Activated B cell treated with CpG ODN at 0.5 μM for 24 hours (primary cell): ENCODE measurements around the gene MAML3. TPM values are rescaled to one million over a fixed set of nuclear protein-coding genes. Genes with fewer than 3 reads are reported as not detected.

ENCODE experiments used
- ATAC-seq: fragments of 200-7000 bp; cut with Tn5 transposase; one replicate; pipeline ENCODE4 v1.10.0; 2021; ENCODE audit warnings: low read depth, mild to moderate bottlenecking, moderate library complexity
- CTCF ChIA-PET: fragments of 350-600 bp; sonication (Branson Sonifier 250); formaldehyde crosslinking; loops from one replicate; lab custom pipeline; 2021; ENCODE audit warnings: antibody characterized with exemption; lab: Charles Lee
- POLR2A ChIA-PET: fragments of 350-600 bp; sonication (Branson Sonifier 250); formaldehyde crosslinking; loops from one replicate; lab custom pipeline; 2021; ENCODE audit warnings: antibody characterized with exemption; lab: Charles Lee
- DNase-seq: peaks from one replicate; pipeline ENCODE4 v3.0.0; 2022
- H3K27ac Mint-ChIP-seq: one replicate; pipeline ENCODE4 v1.8.0; 2020; ENCODE audit warnings: mixed read lengths
- H3K27me3 Mint-ChIP-seq: one replicate; pipeline ENCODE4 v1.8.0; 2021; ENCODE audit warnings: mixed read lengths
- H3K36me3 Mint-ChIP-seq: one replicate; pipeline ENCODE4 v1.8.0; 2021; ENCODE audit warnings: low read depth, mixed read lengths
- H3K4me1 Mint-ChIP-seq: one replicate; pipeline ENCODE4 v1.8.0; 2021; ENCODE audit warnings: mixed read lengths
- H3K4me3 Mint-ChIP-seq: one replicate; pipeline ENCODE4 v1.8.0; 2020; ENCODE audit warnings: mild to moderate bottlenecking, mixed read lengths
- H3K9me3 Mint-ChIP-seq: one replicate; pipeline ENCODE4 v1.8.0; 2020; ENCODE audit warnings: mixed read lengths
- intact Hi-C: fragments of 100-400 bp; cut with micrococcal nuclease; formaldehyde crosslinking; loops from one replicate; pipeline ENCODE4 v1.15.1; 2024
- total RNA-seq: library from RNA; stranded (reverse); gene quantifications from 2 replicates; pipeline ENCODE4 v1.2.3, GENCODE V29; 2022
- TF ChIP-seq, protein P1 (sequence below): fragments of 200-600 bp; IDR thresholded peaks from one replicate; pipeline ENCODE4 v1.8.0; 2022; ENCODE audit warnings: antibody characterized with exemption, mild to moderate bottlenecking

The MAML3 gene
- total RNA-seq, 1 donor from 2014 or later = 2.6 TPM

- peak; percentile 81 for ATAC-seq
- Mint-ChIP-seq H3K4me1 (no peaks in the 10 kb centered on the region), H3K9me3 (no peaks in the 10 kb centered on the region), H3K4me3 (no peak overlapping the region), H3K36me3 (no peaks in the 10 kb centered on the region), H3K27ac (no peak overlapping the region), H3K27me3 (peaks cover 10% of the 10 kb centered on the region)
- ChIA-PET POLR2A (interaction anchor here (0.7 kb wide), 1 partner anchor 240 kb away, joined by 9 read pairs; no protein-coding TSS in a partner anchor), CTCF (interaction anchor here (0.9 to 3.7 kb wide), 11 partner anchors 27 to 838 kb away, joined by 3 to 83 read pairs (median 4); no protein-coding TSS in a partner anchor)
- no peak for DNase-seq
- intact Hi-C loops = loop anchor here (1.0 to 5.0 kb wide), 10 partner anchors 36 to 871 kb away; no protein-coding TSS in a partner anchor
- TF ChIP-seq, protein P1, sequence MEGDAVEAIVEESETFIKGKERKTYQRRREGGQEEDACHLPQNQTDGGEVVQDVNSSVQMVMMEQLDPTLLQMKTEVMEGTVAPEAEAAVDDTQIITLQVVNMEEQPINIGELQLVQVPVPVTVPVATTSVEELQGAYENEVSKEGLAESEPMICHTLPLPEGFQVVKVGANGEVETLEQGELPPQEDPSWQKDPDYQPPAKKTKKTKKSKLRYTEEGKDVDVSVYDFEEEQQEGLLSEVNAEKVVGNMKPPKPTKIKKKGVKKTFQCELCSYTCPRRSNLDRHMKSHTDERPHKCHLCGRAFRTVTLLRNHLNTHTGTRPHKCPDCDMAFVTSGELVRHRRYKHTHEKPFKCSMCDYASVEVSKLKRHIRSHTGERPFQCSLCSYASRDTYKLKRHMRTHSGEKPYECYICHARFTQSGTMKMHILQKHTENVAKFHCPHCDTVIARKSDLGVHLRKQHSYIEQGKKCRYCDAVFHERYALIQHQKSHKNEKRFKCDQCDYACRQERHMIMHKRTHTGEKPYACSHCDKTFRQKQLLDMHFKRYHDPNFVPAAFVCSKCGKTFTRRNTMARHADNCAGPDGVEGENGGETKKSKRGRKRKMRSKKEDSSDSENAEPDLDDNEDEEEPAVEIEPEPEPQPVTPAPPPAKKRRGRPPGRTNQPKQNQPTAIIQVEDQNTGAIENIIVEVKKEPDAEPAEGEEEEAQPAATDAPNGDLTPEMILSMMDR = no peak
Measured at GRCh38 chr4:140012688-140013486, 141.1 kb downstream of the MAML3 start.

GRCh38 chr4:140005699-140006098 lies 148.3 kb downstream of the MAML3 start:
- no peaks in the 10 kb centered on the region for H3K9me3 Mint-ChIP-seq
- H3K27me3 Mint-ChIP-seq = peaks cover 3% of the 10 kb centered on the region
- intact Hi-C loops = no loop called here
- CTCF ChIA-PET = no interaction called here
- H3K36me3 Mint-ChIP-seq = no peaks in the 10 kb centered on the region
- DNase-seq (no peak), ATAC-seq (no peak)
- TF ChIP-seq, protein P1 = no peak
- no peak overlapping the region for H3K4me3 Mint-ChIP-seq
- no peaks in the 10 kb centered on the region for H3K4me1 Mint-ChIP-seq
- H3K27ac Mint-ChIP-seq = no peak overlapping the region
- POLR2A ChIA-PET = no interaction called here

- no peak for ATAC-seq
- Mint-ChIP-seq H3K27me3 (peaks cover 3% of the 10 kb centered on the region), H3K9me3 (no peaks in the 10 kb centered on the region), H3K4me3 (no peak overlapping the region), H3K4me1 (no peaks in the 10 kb centered on the region), H3K27ac (no peak overlapping the region), H3K36me3 (no peaks in the 10 kb centered on the region)
- DNase-seq = no peak
- ChIA-PET POLR2A (no interaction called here), CTCF (interaction anchor here (0.8 kb wide), 1 partner anchor 248 kb away, joined by 3 read pairs; no protein-coding TSS in a partner anchor)
- intact Hi-C loops = no loop called here
- TF ChIP-seq, protein P1 = no peak
Measured at GRCh38 chr4:140004922-140005627, 148.9 kb downstream of the MAML3 start.

- no peaks in the 10 kb centered on the region for H3K36me3 Mint-ChIP-seq
- H3K9me3 Mint-ChIP-seq = no peaks in the 10 kb centered on the region
- TF ChIP-seq, protein P1 = no peak
- H3K27me3 Mint-ChIP-seq = peaks cover 3% of the 10 kb centered on the region
- H3K4me1 Mint-ChIP-seq = no peaks in the 10 kb centered on the region
- CTCF ChIA-PET = interaction anchor here (0.8 kb wide), 1 partner anchor 249 kb away, joined by 3 read pairs; no protein-coding TSS in a partner anchor
- no peak for DNase-seq
- H3K27ac Mint-ChIP-seq = no peak overlapping the region
- POLR2A ChIA-PET = no interaction called here
- intact Hi-C loops = no loop called here
- no peak overlapping the region for H3K4me3 Mint-ChIP-seq
- no peak for ATAC-seq
Measured at GRCh38 chr4:140004549-140004895, 149.5 kb downstream of the MAML3 start.
